CD4-positive, alpha-beta T cell treated with Interleukin-12 subunit alpha and Interleukin-12 subunit beta, for 1 hour (primary cell): ENCODE measurements around the gene NR4A1.
A peak's percentile ranks its signal among the peaks of the same experiment; 100 is the strongest.

ENCODE experiments used
- DNase-seq: peaks from one replicate; pipeline ENCODE4 v3.0.0-alpha.2; 2020

The NR4A1 gene

GRCh38 chr12:52019113-52019770 is 32.0 kb upstream of the NR4A1 start:
- no peak for DNase-seq

- peak; percentile 74 for DNase-seq
Observed at GRCh38 chr12:52020539-52021336, 30.5 kb upstream of the NR4A1 start.

GRCh38 chr12:52022841-52023181 is 28.4 kb upstream of the NR4A1 start:
- DNase-seq: no peak

GRCh38 chr12:52023182-52023975 is 27.9 kb upstream of the NR4A1 start:
- peak; percentile 91 for DNase-seq

GRCh38 chr12:52023976-52024688 is 27.1 kb upstream of the NR4A1 start:
- DNase-seq: no peak

- DNase-seq: no peak
Observed at GRCh38 chr12:52024845-52025230, 26.4 kb upstream of the NR4A1 start.

- DNase-seq: no peak
Observed at GRCh38 chr12:52026263-52026662, 25.0 kb upstream of the NR4A1 start.

- DNase-seq: no peak
Observed at GRCh38 chr12:52027085-52027843, 24.0 kb upstream of the NR4A1 start.

GRCh38 chr12:52029685-52030084 is 21.6 kb upstream of the NR4A1 start:
- DNase-seq: no peak

- DNase-seq: no peak
Observed at GRCh38 chr12:52032446-52032803, 18.8 kb upstream of the NR4A1 start.

- peak; percentile 91 for DNase-seq
Observed at GRCh38 chr12:52032804-52033445, 18.3 kb upstream of the NR4A1 start.

GRCh38 chr12:52033446-52034140 is 17.6 kb upstream of the NR4A1 start:
- DNase-seq: no peak

GRCh38 chr12:52035190-52035589 is 16.1 kb upstream of the NR4A1 start:
- no peak for DNase-seq

- DNase-seq: no peak
Observed at GRCh38 chr12:52035926-52036325, 15.3 kb upstream of the NR4A1 start.

- peak; percentile 94 for DNase-seq
Observed at GRCh38 chr12:52036587-52037171, 14.6 kb upstream of the NR4A1 start.

GRCh38 chr12:52037248-52037861 is 13.9 kb upstream of the NR4A1 start:
- no peak for DNase-seq

- DNase-seq: no peak
Observed at GRCh38 chr12:52038447-52038846, 12.8 kb upstream of the NR4A1 start.

- DNase-seq: no peak
Observed at GRCh38 chr12:52041035-52041434, 10.2 kb upstream of the NR4A1 start.

- DNase-seq: peak; percentile 82
Observed at GRCh38 chr12:52041695-52042123, 9.5 kb upstream of the NR4A1 start.

GRCh38 chr12:52042706-52043385 is 8.4 kb upstream of the NR4A1 start:
- DNase-seq: no peak
